Body of pancreas (tissue), 4 donors: ENCODE results near the gene GRID1.
"Not testable (repeated sequence)": the region's sequence is repeated elsewhere in the genome, so short reads cannot be mapped to it uniquely, and the experiment has no call there.

Experiments used
- POLR2A ChIP-seq, 3 donors: fragments of 450-650 bp; IDR thresholded peaks; one replicate each; pipeline ENCODE4 v1.6.1; 2016; ENCODE audit warnings: antibody characterized with exemption in 3 of 3, mild to moderate bottlenecking in 2 of 3
- TF ChIP-seq, protein P1 (sequence below), 7 experiments: fragments of 450-650 bp in 4 of 7; fragments of 200-600 bp in 3 of 7; sonication (generic) in 3 of 7; IDR thresholded peaks; one replicate each; pipeline ENCODE4 v1.5.1; 2016 to 2019; ENCODE audit warnings: antibody characterized with exemption in 7 of 7

DNA sequence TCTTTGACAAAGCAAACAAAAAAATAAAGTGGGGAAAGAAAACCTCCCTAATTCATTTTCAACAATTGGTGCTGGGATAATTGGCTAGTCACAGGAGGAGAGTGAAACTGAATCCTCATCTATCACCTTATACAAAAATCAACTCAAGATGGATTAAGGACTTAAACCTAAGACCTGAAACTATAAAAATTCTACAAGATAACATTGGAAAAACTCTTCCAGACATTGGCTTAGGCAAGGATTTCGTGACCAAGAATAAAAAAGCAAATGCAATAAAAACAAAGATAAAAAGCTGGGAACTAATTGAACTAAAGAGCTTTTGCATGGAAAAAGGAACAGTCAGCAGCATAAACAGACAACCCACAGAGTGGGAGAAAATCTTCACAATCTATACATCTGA, 271.5 kb downstream of the GRID1 start:
- not testable (repeated sequence) for TF ChIP-seq POLR2A (IDR thresholded peaks at IDR 0.05)
- TF ChIP-seq, protein P1, sequence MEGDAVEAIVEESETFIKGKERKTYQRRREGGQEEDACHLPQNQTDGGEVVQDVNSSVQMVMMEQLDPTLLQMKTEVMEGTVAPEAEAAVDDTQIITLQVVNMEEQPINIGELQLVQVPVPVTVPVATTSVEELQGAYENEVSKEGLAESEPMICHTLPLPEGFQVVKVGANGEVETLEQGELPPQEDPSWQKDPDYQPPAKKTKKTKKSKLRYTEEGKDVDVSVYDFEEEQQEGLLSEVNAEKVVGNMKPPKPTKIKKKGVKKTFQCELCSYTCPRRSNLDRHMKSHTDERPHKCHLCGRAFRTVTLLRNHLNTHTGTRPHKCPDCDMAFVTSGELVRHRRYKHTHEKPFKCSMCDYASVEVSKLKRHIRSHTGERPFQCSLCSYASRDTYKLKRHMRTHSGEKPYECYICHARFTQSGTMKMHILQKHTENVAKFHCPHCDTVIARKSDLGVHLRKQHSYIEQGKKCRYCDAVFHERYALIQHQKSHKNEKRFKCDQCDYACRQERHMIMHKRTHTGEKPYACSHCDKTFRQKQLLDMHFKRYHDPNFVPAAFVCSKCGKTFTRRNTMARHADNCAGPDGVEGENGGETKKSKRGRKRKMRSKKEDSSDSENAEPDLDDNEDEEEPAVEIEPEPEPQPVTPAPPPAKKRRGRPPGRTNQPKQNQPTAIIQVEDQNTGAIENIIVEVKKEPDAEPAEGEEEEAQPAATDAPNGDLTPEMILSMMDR (IDR thresholded peaks at IDR 0.05): not testable (repeated sequence)
